GM15510 (cell line): ENCODE data around the gene PIBF1.

ENCODE experiments used
- POLR2A ChIP-seq: IDR thresholded peaks from 3 replicates; pipeline ENCODE4 v1.6.1; 2011; ENCODE audit warnings: borderline replicate concordance; ENCODE audit not compliant: insufficient read length; ENCODE audit errors: extremely low read depth

Gene PIBF1

DNA sequence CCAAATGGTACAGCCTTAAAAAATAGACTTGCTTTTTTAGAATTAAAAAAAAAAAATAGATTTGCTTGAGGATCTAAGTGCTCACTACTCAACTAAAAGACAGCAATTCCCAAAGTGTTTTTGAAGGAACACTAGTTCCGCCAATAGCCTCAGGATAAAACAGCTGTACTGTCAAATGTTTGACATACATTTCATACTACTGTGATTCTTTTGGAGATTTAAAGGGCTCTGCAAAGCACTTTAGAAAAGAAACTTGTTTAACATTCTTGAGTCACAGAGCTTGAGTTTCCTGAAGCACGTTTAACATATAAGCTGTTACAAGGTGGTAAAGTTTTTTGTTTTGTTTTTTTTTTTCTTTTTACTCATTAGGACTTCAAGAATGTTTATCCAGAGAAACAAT, 253.7 kb downstream of the PIBF1 start:
- TF ChIP-seq POLR2A = no peak

DNA sequence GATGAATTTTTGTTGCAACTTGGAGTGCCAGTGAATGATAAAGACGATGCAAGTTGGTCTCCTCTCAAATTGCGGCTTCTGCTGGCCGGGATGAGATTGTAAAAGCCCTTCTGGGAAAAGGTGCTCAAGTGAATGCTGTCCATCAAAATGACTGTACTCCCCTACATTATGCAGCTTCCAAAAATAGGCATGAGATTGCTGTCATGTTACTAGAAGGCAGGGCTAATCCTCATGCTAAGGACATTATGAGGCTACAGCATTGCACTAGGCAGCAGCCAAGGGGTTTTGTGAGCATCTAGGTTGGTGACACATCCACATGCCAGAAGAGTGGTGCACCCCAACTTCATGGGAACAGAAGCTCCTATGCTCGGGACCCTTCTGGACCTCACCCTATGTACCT, 254.6 kb downstream of the PIBF1 start:
- no peak for TF ChIP-seq POLR2A

DNA sequence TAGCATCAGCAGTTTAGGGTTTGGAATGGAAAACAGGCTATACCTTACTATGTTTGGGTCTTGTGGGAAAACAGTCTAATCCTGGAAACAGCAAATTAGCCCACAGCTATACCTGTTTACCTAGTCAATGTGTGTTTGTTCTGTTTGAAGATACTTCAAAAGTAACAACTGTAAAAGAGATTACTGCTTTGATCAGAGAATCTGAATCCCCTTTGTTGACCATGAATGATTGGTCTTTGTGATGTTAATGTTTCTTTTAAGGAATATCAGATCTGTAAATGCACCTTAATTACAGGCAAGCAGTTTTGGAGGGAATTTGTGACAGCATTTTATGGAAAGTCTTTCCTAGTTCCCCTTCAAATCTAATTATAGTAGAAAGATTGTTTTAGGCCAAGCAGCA, 256.1 kb downstream of the PIBF1 start:
- TF ChIP-seq POLR2A = no peak

DNA sequence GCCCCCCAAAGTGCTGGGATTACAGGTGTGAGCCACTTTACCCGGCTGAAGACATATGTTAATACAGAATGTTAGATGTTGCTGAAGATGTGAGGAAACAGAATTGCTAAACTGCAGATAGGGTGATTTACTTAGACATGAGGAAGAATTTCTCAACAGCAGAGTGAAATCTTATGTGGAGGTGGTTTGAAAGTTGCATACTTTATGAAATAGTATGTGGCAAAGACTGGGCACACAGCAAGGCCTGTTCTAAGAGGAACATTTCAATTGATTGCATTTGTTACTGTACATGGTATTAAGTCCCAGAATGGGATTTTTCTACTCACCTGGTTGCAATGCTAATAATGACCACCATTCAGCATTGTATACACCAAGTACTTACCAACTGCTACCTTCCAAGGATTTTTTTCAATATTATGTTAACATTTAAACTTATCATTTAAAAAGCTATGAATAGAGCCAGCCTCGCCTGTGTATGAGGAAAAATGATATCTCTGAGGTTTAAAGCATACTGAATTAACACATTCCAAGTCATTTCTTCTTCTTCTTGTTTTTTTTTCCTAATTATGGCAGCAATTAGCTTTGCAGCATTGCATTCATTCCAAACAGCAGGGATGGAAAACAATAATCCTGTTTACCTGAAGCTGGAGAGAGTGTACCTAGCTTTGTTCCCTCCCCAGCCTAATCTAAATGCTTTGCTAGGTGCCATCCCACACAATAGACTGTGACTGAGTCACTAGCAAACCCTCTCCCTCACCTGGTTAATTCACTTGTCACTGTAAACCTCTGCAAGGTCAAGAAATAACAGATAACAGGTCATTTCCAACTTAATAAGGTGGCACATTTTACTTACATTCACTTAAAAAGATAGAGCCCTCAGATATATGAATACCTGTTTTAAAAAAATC, 257.5 kb downstream of the PIBF1 start:
- no peak for TF ChIP-seq POLR2A

DNA sequence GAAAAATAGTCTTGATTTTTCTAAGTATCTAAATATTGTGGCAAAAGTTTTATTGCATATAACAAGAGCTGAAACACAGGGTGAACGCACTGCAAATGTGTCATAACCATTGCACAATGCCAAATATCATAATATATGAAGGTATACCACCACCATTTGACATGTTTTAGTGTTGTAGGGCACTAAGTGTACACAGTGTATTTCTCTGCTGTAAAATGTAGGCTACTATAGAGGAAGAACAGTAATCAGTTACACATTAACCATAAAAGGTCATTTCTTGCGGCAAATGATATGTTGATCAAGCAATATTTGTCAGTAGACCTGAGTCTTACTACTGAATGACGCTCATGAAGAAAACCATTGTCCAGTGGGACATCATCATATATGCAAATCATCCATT, 258.6 kb downstream of the PIBF1 start:
- no peak for TF ChIP-seq POLR2A

DNA sequence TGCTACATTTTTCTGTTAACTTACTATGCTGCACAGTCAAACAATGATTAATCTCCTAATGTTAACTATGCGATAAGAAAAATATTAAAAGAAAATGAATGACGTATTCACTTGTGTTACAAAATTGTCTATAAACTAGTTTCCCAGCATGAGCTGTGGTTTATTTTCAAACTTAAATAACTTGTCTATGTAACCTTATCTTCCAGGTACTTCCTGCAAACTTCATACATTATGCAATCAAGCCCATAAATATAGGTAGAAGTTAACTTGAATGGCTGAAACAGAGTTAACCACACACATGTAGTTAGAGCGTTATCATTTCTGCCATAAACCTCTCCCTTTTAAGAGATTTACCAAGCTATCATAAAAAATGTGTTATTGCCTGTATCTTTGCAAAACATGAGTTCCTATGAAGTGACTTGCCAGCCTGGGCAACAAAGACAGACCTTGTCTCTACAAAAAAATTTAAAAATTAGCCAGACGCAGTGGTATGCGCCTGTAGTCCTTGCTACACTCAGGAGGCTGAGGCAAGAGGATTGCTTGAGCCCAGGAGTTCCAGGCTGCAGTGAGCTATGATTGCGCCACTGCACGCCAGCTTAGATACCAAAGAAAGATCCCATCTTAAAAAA, 259.1 kb downstream of the PIBF1 start:
- TF ChIP-seq POLR2A = no peak

DNA sequence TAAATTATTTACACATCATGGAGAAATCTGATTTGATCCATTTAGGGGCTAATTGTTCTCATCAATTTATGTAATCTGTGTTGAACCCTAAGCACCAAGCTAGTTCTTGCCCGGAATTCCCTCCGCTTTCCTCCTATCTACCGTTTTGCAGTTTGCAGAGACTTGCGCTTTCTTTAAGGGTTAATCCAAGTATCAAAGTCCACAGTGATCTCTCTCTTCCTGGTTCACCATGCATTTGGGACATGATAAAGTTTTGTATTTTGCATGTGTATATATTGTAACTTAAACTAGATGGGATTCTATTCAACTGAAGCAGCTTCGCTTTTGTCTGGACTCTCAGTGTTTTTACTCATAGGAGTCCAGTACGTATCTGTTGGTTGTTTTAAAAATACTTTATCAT, 263.1 kb downstream of the PIBF1 start:
- TF ChIP-seq POLR2A = no peak

DNA sequence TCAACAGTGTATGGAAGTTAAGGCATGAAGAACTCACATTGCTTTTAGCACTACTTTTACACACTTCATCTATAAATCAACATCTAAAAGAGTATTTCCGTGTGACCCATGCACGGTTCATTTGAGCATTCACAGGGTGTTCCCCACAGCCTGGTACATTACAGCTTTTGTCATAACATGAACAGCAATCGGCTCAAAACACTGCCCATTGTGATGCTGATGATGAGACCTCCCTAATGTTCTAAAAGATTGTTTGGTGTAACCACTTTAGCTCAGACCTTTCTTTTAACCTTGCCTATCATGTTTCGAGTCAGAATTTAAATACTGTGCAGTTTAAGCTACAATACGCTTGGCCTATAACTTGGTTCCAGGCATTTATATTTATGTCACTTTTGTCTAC, 272.8 kb downstream of the PIBF1 start:
- TF ChIP-seq POLR2A = no peak

DNA sequence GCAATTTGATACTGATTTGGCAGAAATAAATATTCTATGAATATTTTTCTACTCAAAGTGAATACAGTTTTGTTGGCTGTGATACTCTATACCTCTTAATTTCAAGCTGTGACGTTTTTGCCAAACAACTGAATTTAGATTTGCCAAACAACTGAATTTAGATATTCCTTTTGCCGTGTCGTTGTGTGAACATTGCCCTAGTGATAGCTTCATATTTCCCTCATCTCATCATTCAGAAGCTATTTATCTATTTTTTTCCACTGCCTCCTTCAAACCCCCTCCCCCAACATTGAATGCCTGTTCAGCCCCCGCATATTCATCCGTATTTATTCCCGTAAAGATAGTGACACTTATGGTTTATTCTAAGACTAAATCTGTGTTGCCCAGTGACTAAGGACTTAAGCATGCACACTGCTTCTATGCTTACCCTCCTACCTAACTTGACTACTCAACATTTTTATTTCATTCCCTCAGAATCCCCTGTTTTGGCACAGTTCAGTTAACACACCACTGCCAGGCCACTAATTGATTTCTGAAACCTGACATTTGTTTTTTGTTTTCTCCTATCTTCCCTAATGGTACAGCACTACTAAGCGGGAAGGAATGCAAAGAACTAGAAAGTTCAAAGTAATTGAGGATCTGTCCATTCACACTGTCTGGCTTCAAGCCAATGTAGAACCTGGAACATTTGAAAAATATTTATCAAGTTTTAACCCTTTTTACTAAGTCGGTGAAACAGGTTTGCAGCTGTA, 274.1 kb downstream of the PIBF1 start:
- no peak for TF ChIP-seq POLR2A

DNA sequence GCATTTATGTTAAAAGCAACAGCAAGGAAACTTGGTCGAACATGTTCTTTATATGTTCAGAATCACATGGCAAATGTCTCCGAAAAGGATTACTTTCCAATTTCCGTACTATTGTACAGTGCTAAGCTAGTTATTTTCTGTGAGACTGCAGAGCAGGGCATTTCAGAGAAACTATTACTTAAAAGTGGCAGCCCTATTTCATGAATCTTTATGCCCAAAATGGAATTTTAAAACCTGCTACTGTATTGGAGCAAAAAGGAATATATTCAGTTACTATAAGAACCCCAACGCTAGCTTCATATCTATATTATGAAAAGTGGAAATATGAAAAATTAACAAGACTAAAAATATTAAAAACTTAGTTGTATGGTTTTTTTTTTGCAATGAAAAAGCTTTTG, 274.6 kb downstream of the PIBF1 start:
- TF ChIP-seq POLR2A = no peak

DNA sequence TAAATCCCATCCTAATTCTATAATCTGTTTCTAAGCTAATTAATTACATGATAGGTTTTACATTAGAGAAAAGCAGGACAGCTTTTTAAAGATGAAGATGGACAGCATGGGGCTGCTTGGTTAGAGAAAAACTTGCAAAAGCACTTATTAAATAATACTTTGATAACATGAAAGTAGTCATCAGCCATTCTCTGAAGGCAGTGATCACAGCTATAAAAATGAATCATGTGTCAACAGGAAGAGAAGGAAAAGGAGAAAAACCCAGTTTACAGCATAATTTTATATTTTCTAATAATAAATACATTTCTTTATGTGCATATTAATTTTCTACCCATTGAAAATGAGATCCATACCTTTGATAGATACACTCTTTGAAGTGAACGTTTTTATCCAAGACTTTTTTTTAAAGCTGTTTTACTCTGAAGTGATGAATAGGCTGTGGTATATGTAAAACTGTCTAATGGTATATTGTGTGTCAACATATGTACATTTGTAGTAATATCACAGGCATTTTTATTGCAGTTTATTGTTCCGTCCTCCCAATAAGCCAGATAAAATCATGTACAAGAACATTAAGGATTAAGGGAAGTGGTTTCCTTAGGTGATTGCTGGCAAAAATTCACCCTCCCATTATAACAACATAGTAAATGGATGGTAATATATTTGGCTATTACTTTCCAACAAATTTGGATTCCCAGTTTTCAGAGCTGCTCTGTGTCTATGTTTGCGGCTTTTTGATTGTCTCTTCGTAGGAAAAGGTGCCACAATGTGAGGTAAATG, 275.5 kb downstream of the PIBF1 start:
- no peak for TF ChIP-seq POLR2A

DNA sequence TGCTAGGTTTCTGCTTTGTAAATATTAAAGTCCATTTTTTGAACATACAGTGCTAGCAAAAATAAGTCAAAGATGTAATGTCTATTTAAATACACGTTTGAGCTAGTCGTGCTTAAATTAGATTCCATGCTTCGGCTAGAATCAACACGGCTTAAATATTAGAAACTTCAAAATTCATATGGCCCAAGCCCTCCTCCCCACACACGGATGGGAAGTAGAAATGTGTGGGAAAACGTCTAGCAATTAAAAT, 276.1 kb downstream of the PIBF1 start:
- no peak for TF ChIP-seq POLR2A

DNA sequence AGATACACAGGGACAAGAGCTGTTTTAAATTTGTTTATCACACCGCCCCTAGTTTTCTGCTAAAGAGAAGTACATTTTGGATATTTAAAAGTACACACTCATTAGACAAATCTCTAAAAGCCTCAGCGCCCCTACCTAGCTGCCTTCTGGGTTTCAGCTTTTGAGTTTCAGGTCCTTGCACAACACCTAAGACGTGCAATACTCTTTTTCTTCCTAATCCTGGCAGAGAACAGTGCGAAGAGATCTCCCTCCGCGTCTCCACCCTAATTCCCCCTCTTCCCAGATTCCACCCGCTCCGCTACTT, 276.5 kb downstream of the PIBF1 start:
- no peak for TF ChIP-seq POLR2A

DNA sequence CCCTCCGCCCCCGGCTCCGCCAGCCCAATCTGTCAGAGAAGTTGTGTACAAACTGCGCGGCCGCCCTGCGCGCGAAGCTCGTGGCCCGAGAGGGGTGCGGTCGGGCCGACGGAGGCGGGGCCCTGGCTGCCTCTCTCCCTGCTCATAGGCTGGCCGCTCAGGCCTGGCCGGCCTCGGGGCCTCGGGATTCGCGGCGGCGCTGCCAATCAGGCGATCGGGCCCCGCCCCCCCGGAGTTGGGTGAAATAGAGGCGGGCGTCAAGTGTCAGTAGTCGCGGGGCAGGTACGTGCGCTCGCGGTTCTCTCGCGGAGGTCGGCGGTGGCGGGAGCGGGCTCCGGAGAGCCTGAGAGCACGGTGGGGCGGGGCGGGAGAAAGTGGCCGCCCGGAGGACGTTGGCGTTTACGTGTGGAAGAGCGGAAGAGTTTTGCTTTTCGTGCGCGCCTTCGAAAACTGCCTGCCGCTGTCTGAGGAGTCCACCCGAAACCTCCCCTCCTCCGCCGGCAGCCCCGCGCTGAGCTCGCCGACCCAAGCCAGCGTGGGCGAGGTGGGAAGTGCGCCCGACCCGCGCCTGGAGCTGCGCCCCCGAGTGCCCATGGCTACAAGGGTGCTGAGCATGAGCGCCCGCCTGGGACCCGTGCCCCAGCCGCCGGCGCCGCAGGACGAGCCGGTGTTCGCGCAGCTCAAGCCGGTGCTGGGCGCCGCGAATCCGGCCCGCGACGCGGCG, 277.0 kb downstream of the PIBF1 start, which contains the start of gene KLF5:
Gene KLF5 (plus strand): TSS at position 270 of the 724 bp plus-strand sequence. CDS start 323 bp downstream, at position 593.
- TF ChIP-seq POLR2A = peak; percentile 66
